Limb (tissue), 2 donors: Measurements from ENCODE around the gene SPDYE3.
"Not testable (repeated sequence)": the region's sequence is repeated elsewhere in the genome, so short reads cannot be mapped to it uniquely, and the experiment has no call there.

Experiments
- DNase-seq, 2 donors: peaks; one replicate each; pipeline ENCODE4 v3.0.0-alpha.2; 2016; ENCODE audit errors: extremely low spot score in 2 of 2

The SPDYE3 gene

DNA sequence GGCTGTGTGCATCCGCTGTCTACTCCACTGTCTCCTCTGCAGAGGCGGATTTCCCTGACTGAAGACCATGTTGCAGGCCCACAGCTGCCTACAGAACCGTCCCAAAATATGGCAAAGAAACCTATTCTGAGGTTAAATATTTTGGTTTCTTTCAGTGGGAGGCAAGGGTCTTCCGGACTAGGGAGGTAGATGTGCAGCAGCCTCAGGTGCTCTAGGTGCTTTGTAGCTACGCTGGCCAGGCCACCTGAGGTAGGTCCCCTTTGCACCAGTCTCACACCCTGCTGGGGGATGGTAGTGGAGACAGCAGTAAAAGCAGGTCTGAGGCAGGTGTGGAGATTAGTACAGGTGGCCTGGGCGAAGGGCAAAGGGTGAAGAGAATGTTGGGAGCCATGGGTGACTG lies 42.3 kb downstream of the SPDYE3 start:
- DNase-seq, result no peak

GRCh38 chr7:100351657-100352058 lies 44.2 kb downstream of the SPDYE3 start:
- DNase-seq, result no peak

- not testable (repeated sequence) for DNase-seq
Observed at GRCh38 chr7:100352230-100352781, 44.8 kb downstream of the SPDYE3 start.

DNA sequence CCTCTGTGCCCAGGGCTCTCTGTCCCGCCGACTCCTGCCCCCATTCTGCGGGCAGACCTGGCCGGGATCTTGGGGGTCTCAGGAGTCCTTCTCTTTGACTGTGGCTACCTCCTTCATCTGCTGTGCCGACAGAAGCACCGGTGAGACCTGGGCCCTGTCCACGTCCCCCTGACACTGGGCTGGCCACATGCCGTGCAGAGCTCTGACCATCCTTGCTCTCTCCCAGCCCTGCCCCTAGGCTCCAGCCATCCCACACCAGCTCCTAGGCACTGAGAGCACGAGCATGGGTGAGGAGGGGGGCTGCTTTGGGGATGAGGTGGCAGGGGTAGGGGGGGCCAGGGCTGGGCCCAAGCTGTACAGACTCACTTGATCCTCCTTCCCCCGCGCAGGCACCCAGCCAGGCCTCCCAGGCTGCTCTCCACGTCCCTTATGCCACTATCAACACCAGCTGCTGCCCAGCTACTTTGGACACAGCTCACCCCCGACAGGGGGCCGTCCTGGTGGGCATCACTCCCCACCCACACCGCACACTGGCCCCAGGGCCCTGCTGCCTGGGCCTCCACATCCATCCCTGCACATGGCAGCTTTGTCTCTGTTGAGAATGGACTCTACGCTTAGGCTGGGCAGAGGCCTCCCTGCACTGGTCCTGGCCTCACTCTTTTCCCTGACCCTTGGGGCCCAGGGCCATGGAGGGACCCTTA lies 45.6 kb downstream of the SPDYE3 start:
- no peak for DNase-seq

DNA sequence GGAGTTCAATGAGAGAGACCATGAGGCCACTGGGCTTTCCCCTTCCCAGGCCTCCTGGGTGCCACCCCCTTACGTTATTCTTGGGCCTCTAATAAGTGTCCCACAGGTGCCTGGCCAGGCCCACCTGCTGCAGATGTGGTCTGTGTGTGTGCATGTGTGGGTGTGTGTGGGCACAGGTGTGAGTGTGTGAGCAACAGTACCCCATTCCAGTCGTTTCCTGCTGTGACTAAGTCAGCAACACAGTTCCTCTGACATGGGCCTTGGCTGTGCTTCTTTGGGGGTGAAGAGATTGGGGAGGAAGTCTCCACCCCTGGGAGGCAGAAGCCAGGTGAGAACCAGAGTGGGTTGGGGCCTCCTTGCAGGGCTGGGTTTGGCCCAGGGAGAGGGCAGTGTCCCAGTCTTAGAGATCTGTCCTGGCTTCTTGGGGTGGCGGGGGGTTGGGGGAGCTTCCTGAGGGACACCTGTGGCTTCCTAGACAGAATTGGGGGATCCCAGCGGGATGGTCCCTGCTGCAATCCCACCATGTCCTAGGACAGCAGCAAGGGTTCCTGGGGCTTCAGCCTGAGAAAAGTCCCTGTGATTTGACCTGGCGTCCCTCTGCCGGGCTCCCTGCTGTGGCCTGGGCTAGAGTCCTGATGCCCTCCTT lies 46.3 kb downstream of the SPDYE3 start:
- DNase-seq, result no peak

GRCh38 chr7:100356416-100357068 lies 49.0 kb downstream of the SPDYE3 start:
- DNase-seq, result no peak

DNA sequence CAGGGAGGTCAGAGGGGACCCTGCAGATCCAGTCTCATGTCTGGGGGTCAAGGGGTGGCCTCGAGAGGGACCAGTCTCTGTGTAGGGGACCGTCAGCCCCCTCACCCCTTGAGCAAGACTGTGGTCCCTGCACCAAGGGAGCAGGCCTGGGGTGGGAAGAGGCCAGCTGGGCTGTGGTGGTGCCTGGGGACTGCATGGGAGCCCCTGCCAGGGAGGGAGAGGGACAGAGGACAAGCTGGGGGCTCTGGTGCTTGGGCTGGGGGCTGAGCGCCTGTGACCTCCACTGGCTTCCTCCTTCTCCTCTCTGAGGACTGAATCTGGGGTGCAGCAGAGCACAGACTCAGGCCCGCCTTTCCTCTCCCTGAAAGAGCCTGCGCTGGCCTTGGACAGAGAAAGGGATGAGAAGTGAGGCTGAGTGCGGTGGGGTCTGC lies 49.6 kb downstream of the SPDYE3 start:
- DNase-seq, result no peak

GRCh38 chr7:100358027-100358856 lies 50.7 kb downstream of the SPDYE3 start, which contains the start of gene PILRB:
TSS of gene PILRB (plus strand) at chr7:100358117. CDS start at chr7:100358303, 186 bp downstream.
- no peak for DNase-seq

- no peak for DNase-seq
Observed at GRCh38 chr7:100358857-100359212, 51.3 kb downstream of the SPDYE3 start.

DNA sequence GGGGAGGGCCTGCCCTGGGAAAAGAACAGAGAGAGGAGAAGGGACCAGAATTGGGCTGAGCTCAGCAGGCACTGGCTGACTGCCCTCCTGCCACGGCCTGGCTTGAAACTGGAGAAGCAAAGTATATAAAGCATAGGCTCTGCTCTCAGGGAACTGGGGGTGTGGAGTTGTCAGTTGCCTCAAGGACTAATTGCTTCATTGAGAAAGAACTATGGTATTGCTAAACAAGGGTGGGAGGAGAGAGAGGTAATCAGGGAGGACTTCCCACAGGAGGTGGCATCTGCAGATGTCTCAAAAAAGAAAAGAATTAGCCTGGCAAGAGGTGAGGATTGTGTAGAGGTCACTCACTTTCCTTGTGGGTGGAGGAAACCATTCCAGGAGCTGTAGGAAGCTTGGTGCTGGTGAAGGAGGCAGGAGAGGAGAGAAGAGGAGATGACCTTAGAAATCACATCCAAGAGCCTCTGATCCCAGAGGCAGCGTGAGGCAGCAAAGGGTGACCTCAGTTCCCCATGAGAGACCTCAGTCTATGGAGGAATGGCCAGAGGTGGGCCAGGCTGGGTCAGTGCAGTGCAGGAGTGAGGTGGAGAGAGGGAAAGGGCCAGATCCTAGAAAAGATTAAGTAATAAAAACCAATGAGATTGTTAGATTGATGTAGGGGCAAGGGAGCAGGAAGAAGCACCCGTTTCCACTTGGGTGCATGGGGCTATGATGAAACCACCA lies 52.8 kb downstream of the SPDYE3 start:
- DNase-seq, result no peak

GRCh38 chr7:100363098-100363497 lies 55.6 kb downstream of the SPDYE3 start:
- DNase-seq, result no peak

- DNase-seq, result not testable (repeated sequence)
Observed at GRCh38 chr7:100363797-100364196, 56.3 kb downstream of the SPDYE3 start.

DNA sequence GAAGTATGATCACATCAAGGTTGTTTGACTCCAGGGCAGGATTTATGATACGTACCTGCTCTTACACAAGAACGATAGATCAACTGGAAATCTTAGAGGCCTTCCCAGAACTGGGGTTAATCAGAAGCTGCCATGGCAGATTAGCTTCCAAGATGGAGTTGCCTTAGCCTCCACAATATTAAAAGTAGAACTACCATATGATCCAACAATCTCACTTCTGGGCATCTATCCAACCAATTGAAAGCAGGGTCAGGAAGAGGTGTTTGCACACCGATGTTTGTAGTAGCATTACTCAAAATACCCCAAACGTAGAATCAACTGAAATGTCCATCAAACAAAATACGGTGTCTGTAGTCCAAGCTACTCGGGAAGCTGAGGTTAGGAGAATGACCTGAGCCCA lies 57.0 kb downstream of the SPDYE3 start:
- no peak for DNase-seq

DNA sequence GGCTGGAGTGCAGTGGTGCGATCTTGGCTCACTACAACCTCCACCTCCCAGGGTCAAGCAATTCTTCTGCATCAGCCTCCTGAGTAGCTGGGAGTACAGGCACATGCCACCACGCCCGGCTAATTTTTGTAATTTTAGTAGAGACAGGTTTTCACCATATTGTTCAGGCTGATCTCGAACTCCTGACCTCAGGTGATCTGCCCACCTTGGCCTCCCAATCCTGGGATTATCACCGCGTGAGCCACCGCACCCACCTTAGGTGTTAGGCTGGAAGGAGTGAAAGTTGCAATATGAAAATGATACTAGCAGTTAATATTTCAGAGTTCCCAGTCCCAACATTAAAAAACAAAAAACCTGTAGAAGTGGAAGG lies 58.5 kb downstream of the SPDYE3 start:
- DNase-seq, result not testable (repeated sequence)

GRCh38 chr7:100366411-100367250 lies 59.1 kb downstream of the SPDYE3 start:
- DNase-seq, result no peak

- no peak for DNase-seq
Observed at GRCh38 chr7:100367251-100367620, 59.7 kb downstream of the SPDYE3 start.

GRCh38 chr7:100367676-100368613 lies 60.4 kb downstream of the SPDYE3 start:
- no peak for DNase-seq

GRCh38 chr7:100369105-100369504 lies 61.6 kb downstream of the SPDYE3 start:
- no peak for DNase-seq

DNA sequence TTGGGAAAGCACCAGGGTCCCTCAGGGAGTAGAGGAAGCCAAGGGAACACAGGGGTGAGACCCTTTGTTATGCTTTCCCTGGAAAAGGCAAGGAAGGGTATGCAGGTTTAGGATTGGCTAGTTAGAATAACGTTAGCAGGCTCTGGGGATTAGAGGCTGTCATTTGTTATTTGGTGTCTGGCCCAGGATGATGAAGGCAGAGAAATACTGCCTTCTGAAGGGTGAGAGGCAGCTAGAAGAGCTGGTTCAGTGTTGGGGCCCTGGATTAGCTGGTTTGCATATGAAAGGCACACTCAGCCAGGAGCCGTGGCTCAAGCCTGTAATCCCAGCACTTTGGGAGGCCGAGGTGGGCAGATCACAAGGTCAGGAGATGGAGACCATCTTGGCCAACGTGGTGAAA lies 62.8 kb downstream of the SPDYE3 start:
- no peak for DNase-seq
